HepG2 (cell line): ENCODE measurements around the gene R3HDM4.

Experiments used
- DPF2 ChIP-seq: sonication (generic); formaldehyde crosslinking; IDR thresholded peaks from 2 replicates; pipeline ENCODE4 v1.4.0; 2020; ENCODE audit warnings: mild to moderate bottlenecking, low read depth, missing genetic modification reagents, borderline replicate concordance
- GABPA ChIP-seq, 2 experiments: IDR thresholded peaks; 2 replicates each; pipeline ENCODE4 v1.6.1; 2011 to 2016; ENCODE audit warnings: low read depth in 2 of 2, low read length in 1 of 2, missing biosample characterization in 1 of 2, missing genetic modification characterization in 1 of 2
- MXI1 ChIP-seq: IDR thresholded peaks from 3 replicates; pipeline ENCODE4 v1.6.1; 2012; ENCODE audit warnings: low read depth, low read length, inconsistent platforms, borderline replicate concordance
- MYNN ChIP-seq: sonication (generic); formaldehyde crosslinking; IDR thresholded peaks from 2 replicates; pipeline ENCODE4 v1.4.0; 2020; ENCODE audit warnings: mild to moderate bottlenecking, low read depth, missing genetic modification reagents
- POLR2A ChIP-seq, 2 experiments: IDR thresholded peaks; 2 replicates each; pipeline ENCODE4 v1.6.1; 2011; ENCODE audit warnings: low read depth in 2 of 2, low read length in 2 of 2, mild to moderate bottlenecking in 1 of 2, moderate library complexity in 1 of 2; ENCODE audit not compliant: insufficient read depth in 1 of 2
- POLR2AphosphoS5 ChIP-seq: IDR thresholded peaks from 2 replicates; pipeline ENCODE4 v1.6.1; 2012; ENCODE audit warnings: low read depth, low read length
- REL ChIP-seq: sonication (generic); formaldehyde crosslinking; conservative IDR thresholded peaks from 2 replicates; pipeline ENCODE4 v1.8.0; 2022; ENCODE audit warnings: mild to moderate bottlenecking, missing genetic modification reagents, moderate library complexity
- RFX5 ChIP-seq: IDR thresholded peaks from 2 replicates; pipeline ENCODE4 v1.6.1; 2011; ENCODE audit warnings: low read depth, low read length, improper control_type of control experiment
- TCF12 ChIP-seq, 2 experiments: fragments of 450-650 bp in 1 of 2; sonication (generic) in 1 of 2; formaldehyde crosslinking in 1 of 2; IDR thresholded peaks; 2 replicates each; pipeline versions ENCODE4 v1.6.1 to v1.8.0; 2017 to 2022; ENCODE audit warnings: antibody characterized with exemption in 1 of 2, mild to moderate bottlenecking in 1 of 2, missing genetic modification reagents in 1 of 2, moderate library complexity in 1 of 2
- ZFP37 ChIP-seq: sonication (generic); formaldehyde crosslinking; IDR thresholded peaks from 2 replicates; pipeline ENCODE4 v1.4.0; 2020; ENCODE audit warnings: missing genetic modification reagents, borderline replicate concordance
- ZSCAN29 ChIP-seq: sonication (generic); formaldehyde crosslinking; conservative IDR thresholded peaks from 2 replicates; pipeline ENCODE4 v1.4.0; 2020; ENCODE audit warnings: mild to moderate bottlenecking, missing genetic modification reagents
- TF ChIP-seq, protein P1 (sequence below): sonication (generic); formaldehyde crosslinking; IDR thresholded peaks from 2 replicates; pipeline ENCODE4 v1.5.0; 2020; ENCODE audit warnings: mild to moderate bottlenecking, missing genetic modification reagents, moderate library complexity
- TF ChIP-seq, protein P2 (sequence below): sonication (generic); formaldehyde crosslinking; IDR thresholded peaks from 2 replicates; pipeline ENCODE4 v1.4.0; 2020; ENCODE audit warnings: missing genetic modification reagents
- TF ChIP-seq, protein P3 (sequence below): sonication (generic); formaldehyde crosslinking; IDR thresholded peaks from 2 replicates; pipeline ENCODE4 v1.4.0; 2020; ENCODE audit warnings: missing genetic modification reagents

DNA sequence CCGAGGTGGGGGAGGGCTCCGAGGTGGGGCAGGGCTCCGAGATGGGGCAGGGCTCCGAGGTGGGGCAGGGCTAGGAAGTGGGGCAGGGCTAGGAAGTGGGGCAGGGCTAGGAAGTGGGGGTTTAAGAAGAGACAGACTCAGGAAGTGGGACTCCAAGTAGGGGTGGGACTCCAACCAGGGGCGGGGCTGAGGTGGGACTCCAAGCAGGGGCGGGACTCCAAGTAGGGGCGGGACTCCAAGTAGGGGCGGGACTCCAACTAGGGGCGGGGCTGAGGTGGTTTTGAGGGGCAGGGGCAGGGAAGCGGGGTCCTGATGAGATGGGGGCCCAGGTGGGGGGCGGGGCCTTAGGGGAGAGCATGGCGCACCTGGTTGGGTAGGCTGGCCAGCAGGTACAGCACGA, 39.9 kb downstream of the R3HDM4 start:
- TF ChIP-seq MYNN (CRISPR knock-in tag) (no peak), POLR2A (IDR thresholded peaks at IDR 0.05; ENCODE audit: insufficient read depth in 1 of 2, low read depth in 2 of 2, low read length in 2 of 2) (no peak), ZSCAN29 (CRISPR knock-in tag) (no peak), REL (CRISPR knock-in tag) (no peak), ZFP37 (CRISPR knock-in tag) (no peak), GABPA (IDR thresholded peaks at IDR 0.05; ENCODE audit: low read depth, low read length) (no peak), GABPA (CRISPR knock-in tag; IDR thresholded peaks at IDR 0.05; ENCODE audit: low read depth) (no peak), DPF2 (CRISPR knock-in tag) (no peak), MXI1 (no peak), RFX5 (no peak), TCF12 (IDR thresholded peaks at IDR 0.05) (no peak), TCF12 (CRISPR knock-in tag; IDR thresholded peaks at IDR 0.05) (no peak), POLR2AphosphoS5 (no peak)
- TF ChIP-seq, protein P1, sequence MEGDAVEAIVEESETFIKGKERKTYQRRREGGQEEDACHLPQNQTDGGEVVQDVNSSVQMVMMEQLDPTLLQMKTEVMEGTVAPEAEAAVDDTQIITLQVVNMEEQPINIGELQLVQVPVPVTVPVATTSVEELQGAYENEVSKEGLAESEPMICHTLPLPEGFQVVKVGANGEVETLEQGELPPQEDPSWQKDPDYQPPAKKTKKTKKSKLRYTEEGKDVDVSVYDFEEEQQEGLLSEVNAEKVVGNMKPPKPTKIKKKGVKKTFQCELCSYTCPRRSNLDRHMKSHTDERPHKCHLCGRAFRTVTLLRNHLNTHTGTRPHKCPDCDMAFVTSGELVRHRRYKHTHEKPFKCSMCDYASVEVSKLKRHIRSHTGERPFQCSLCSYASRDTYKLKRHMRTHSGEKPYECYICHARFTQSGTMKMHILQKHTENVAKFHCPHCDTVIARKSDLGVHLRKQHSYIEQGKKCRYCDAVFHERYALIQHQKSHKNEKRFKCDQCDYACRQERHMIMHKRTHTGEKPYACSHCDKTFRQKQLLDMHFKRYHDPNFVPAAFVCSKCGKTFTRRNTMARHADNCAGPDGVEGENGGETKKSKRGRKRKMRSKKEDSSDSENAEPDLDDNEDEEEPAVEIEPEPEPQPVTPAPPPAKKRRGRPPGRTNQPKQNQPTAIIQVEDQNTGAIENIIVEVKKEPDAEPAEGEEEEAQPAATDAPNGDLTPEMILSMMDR (CRISPR knock-in tag) = no peak
- TF ChIP-seq, protein P2, sequence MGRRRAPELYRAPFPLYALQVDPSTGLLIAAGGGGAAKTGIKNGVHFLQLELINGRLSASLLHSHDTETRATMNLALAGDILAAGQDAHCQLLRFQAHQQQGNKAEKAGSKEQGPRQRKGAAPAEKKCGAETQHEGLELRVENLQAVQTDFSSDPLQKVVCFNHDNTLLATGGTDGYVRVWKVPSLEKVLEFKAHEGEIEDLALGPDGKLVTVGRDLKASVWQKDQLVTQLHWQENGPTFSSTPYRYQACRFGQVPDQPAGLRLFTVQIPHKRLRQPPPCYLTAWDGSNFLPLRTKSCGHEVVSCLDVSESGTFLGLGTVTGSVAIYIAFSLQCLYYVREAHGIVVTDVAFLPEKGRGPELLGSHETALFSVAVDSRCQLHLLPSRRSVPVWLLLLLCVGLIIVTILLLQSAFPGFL (CRISPR knock-in tag) = no peak
- TF ChIP-seq, protein P3, sequence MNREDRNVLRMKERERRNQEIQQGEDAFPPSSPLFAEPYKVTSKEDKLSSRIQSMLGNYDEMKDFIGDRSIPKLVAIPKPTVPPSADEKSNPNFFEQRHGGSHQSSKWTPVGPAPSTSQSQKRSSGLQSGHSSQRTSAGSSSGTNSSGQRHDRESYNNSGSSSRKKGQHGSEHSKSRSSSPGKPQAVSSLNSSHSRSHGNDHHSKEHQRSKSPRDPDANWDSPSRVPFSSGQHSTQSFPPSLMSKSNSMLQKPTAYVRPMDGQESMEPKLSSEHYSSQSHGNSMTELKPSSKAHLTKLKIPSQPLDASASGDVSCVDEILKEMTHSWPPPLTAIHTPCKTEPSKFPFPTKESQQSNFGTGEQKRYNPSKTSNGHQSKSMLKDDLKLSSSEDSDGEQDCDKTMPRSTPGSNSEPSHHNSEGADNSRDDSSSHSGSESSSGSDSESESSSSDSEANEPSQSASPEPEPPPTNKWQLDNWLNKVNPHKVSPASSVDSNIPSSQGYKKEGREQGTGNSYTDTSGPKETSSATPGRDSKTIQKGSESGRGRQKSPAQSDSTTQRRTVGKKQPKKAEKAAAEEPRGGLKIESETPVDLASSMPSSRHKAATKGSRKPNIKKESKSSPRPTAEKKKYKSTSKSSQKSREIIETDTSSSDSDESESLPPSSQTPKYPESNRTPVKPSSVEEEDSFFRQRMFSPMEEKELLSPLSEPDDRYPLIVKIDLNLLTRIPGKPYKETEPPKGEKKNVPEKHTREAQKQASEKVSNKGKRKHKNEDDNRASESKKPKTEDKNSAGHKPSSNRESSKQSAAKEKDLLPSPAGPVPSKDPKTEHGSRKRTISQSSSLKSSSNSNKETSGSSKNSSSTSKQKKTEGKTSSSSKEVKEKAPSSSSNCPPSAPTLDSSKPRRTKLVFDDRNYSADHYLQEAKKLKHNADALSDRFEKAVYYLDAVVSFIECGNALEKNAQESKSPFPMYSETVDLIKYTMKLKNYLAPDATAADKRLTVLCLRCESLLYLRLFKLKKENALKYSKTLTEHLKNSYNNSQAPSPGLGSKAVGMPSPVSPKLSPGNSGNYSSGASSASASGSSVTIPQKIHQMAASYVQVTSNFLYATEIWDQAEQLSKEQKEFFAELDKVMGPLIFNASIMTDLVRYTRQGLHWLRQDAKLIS (CRISPR knock-in tag) = no peak
